GM13976 (cell line): Measurements from ENCODE around the gene CAPN11.

Experiments used
- DNase-seq: peaks from one replicate; pipeline ENCODE4 v3.0.0; 2012; ENCODE audit warnings: low spot score
- in situ Hi-C: fragments of 300-500 bp; cut with MboI; formaldehyde crosslinking; loops from one replicate; pipeline ENCODE4 v1.12.0; 2022; ENCODE audit warnings: low sequenced_read_pairs, mixed read lengths, inconsistent platforms; ENCODE audit not compliant: unreplicated experiment
- TF ChIP-seq, protein P1 (sequence below): IDR thresholded peaks from 2 replicates; pipeline ENCODE4 v1.5.1; 2012; ENCODE audit warnings: borderline replicate concordance, mild to moderate bottlenecking; ENCODE audit not compliant: insufficient read depth; ENCODE audit errors: extremely low read depth, missing control alignments, control extremely low read depth

CAPN11 gene

DNA sequence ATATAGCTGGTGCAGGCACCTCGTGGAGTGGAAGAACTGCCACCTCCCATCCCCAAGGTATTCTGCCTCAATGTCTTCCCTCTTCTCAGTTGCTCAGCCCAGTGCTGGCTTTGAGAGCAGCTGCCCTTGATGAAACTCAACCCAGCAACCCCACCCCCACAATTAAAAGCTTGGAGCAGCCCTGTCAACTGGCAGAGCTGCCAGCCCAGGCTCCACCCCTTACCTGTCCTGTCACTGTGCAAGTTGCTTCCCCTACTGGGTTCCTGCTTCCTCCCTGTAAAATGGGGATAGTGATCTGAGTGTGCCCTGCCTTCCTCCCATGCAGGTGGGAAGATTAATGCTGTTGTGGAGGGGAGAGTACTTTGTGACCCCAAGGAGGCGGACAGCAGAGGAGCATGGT, 26.7 kb upstream of the CAPN11 start:
- TF ChIP-seq, protein P1, sequence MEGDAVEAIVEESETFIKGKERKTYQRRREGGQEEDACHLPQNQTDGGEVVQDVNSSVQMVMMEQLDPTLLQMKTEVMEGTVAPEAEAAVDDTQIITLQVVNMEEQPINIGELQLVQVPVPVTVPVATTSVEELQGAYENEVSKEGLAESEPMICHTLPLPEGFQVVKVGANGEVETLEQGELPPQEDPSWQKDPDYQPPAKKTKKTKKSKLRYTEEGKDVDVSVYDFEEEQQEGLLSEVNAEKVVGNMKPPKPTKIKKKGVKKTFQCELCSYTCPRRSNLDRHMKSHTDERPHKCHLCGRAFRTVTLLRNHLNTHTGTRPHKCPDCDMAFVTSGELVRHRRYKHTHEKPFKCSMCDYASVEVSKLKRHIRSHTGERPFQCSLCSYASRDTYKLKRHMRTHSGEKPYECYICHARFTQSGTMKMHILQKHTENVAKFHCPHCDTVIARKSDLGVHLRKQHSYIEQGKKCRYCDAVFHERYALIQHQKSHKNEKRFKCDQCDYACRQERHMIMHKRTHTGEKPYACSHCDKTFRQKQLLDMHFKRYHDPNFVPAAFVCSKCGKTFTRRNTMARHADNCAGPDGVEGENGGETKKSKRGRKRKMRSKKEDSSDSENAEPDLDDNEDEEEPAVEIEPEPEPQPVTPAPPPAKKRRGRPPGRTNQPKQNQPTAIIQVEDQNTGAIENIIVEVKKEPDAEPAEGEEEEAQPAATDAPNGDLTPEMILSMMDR = no peak
- DNase-seq = no peak
- in situ Hi-C loops = no loop called here

DNA sequence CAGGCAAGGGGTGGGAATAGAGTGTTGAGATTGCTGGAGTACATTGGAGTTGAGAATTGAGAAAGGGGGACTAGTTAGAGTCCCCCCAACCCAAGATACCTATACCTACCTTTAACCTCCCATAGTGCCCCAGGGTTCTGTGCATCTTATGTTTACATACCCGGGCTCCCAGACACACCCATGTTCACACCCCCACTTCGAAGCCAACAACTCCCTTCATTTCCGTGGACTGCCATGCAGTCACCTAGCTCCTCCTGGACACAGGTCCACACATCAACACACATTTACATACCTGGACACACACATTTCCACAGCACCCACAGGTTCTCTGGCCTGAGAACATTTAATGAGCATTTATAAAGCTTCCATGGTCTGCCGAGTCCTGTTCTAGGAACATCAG, 26.1 kb upstream of the CAPN11 start:
- TF ChIP-seq, protein P1 = no peak
- DNase-seq = no peak
- in situ Hi-C loops = no loop called here

DNA sequence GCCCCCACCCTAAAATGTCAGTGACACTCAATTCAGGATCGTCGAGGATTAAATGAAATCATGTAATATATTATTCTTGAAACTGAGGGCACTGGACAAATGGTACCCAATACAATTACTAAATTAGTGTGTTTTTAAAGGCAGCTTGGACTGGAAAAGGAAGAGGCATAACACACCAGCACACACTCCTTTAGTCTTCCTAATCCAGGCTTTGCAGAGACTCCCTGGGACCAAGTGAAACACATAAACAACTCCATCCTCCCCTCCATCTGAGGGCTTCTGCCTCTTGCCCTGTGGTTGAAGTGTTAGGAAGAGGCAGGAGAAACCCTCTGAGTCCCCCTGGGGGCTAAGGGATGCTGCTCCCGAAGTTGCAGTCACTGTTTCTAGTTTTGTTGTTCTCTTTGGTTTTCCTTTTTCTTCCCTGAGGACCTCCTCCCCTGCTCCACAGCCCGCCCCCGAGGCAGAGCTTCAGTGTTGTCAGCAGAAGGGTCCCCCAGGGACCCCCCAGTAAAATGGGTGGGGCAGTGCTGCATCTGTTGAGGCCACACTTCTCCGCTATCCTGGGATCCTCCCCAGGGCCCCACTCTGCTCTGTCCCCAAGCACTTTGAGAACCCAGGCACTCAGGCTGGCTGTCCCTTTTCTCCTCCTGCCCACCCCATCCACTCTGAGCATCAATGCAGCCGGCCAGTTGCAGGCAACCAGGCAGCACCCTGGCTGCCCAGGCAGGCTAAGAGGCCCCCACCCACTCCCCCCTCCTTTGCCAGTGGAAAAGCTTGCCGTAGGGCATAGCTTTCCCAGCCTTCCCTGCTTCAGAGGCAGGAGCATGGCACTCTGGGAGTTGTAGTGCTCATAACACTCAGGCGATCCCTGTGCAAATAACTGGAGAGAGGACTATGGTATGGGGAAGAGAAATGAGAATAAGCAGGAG, 25.4 kb upstream of the CAPN11 start:
- DNase-seq = no peak

DNA sequence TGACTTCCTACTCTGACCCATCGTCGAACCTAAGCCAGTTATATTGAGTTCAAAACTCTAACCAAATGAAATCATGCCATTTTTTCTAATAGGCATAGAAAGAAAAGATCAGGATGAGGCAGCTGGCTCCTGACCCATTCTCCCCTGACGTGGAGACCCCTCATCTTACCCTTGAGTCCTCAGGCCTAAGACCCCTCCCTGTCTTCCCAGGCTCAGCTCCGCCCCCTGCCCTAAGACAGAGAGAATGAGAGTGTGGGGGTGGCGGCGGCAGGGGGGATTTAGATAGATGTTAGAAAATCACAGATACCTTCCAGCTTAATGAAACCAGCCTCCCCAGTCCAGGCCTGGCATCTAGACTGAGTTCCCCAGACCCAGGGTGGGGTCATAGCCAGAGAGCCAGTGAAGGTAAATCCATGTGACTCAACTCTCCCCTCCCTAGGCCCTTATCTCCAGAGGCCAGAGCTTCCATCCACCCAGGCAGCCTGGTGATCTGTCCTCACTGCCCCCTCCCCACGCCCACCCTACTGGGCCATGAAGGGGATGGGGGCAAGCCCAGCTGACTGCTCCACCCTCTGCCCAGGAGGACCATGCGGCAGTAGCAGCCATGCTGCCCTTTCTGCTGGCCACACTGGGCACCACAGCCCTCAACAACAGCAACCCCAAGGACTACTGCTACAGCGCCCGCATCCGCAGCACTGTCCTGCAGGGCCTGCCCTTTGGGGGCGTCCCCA, 24.5 kb upstream of the CAPN11 start:
- in situ Hi-C loops = no loop called here
- DNase-seq = no peak
- TF ChIP-seq, protein P1 = no peak

More for the DNA sequence above, 25.4 kb upstream of the CAPN11 start:
- in situ Hi-C loops = no loop called here
- TF ChIP-seq, protein P1 = no peak

DNA sequence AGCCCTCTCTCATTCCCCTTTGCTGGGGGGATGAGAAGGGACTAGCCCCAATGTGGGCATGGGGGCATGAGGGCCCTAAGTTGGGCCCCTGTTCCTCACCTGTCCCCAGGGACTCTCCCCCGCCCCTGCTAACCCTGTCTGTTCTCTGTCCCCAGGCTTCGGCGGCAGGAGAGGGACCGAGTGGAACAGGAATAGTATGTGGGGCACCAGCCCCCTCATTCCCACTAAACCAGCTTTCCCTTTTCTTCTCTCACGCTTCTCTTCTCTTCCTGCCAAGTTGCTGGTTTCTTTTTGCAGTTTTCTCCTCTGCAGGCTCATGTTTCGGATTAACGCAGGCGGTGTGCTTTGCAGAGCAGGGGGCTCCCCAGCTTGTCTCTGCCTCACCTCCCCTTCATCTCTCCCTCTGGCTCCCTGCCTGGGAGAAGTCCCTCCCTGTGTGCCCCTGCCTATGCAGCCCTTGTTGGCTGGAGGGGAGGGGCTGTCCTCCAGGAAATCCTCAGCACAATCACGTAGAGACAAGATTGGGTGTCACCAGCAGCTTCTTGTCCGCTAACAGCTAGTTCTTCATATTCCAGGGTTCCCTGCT, 23.4 kb upstream of the CAPN11 start:
- in situ Hi-C loops = no loop called here
- DNase-seq = no peak
- TF ChIP-seq, protein P1 = no peak

DNA sequence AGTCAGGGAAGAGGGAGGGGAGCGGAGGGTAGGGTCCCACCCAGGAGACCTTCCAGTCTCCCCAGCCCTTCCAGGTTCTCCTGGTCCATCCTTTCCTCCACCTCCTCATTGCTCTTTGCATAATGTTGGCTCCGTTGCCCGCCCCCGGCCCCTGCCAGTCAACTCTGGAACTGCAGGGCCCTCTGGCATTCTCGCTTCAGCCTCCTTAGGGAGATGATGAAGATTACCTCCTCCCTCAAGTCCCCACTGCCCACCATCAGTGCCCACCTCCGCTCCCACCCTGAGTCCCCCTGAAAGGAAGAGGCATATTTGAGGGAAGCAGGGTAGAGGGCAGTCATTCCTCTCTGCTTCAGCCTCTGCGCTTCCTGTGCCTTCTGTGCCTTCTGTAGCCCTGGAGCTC, 22.7 kb upstream of the CAPN11 start:
- in situ Hi-C loops = no loop called here
- TF ChIP-seq, protein P1 = no peak
- no peak for DNase-seq
